HG03342 (cell line): ENCODE measurements around the gene EHD4.

Experiments
- ATAC-seq: cut with Tn5 transposase; IDR thresholded peaks from one replicate; pipeline ENCODE4 v1.9.1; 2021; ENCODE audit warnings: mild to moderate bottlenecking, moderate library complexity; ENCODE audit not compliant: unreplicated experiment

The EHD4 gene

GRCh38 chr15:41981371-41982132, 9.2 kb upstream of the EHD4 start:
- no peak for ATAC-seq

DNA sequence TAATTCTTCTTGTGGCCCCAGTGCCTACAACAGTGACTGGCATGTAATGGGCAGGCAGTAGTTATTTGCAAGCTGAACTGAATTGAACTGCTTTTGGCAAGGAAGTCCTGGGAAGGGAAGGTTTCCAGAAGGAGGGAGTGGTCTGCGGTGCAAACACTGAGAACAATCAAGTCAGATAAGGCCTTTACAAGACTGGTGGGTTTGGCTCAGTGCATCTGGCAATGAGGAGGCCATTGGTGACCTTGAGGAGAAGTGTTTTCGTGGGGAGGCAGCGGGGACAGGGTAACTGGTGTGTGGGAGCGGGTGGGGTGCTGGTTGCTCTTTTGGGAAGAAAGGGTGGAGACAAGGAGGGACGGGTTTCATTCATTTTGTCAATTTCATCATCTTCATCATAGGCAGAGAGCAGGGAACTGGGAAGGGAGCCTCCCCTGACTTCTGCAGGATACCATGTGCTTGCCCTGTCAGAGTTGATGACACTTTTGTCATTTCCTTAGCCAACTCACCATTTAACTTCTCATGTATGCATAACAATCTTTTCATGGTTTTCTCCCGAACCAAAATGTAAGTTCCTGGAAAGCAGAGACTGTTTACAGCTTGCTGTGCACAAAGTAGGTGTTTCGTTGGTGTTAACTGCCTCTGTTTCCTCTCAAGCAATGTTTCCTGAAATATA, 8.4 kb upstream of the EHD4 start:
- ATAC-seq: no peak

- ATAC-seq: no peak
Observed at GRCh38 chr15:41979493-41980266, 7.3 kb upstream of the EHD4 start.

DNA sequence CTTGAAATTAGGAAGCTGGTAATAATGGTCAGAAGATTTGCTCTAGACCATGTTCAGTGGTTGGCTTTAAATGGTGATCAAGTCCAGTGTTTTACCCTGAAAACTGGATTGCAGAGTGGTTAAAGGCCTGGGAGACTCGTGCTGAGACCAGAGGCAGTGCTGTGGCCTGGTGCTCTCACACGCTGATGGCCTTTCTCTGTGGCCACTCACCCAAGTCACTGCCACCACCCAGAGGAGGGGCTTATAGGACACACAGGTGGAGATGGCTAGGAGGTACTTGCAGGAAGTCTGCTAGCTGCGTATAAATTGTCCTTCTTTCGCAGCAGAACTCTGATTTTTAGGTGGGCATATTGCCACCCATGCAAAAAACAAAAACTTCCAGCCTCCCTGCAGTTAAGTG, 6.2 kb upstream of the EHD4 start:
- no peak for ATAC-seq

DNA sequence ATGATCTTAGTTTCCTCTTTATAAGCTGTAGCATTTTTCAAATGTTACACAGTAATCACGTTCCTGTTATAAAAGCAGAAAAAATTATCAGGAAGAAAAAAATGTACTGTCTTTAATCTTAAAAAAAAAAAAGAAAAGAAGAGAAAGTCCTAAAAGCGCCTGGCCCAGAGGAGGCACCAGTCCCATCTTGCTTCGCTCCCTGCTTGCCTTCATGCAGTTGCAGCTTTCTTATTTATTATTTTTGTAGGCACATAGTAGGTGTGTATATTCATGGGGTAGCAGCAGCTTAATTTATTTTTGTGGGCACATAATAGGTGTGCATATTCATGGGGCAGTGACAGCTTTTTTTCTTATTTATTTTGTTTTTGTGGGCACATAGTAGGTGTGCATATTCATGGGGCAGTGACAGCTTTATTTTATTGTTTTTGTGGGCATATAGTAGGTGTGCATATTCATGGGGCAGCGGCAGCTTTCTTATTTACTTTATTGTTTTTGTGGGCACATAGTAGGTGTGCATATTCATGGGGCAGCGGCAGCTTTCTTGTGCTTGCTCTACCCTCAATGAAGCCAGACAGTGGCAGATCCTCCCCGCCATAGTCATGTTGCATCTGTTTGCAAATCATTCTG, 5.5 kb upstream of the EHD4 start:
- no peak for ATAC-seq

GRCh38 chr15:41975669-41976068, 3.3 kb upstream of the EHD4 start:
- ATAC-seq: no peak

DNA sequence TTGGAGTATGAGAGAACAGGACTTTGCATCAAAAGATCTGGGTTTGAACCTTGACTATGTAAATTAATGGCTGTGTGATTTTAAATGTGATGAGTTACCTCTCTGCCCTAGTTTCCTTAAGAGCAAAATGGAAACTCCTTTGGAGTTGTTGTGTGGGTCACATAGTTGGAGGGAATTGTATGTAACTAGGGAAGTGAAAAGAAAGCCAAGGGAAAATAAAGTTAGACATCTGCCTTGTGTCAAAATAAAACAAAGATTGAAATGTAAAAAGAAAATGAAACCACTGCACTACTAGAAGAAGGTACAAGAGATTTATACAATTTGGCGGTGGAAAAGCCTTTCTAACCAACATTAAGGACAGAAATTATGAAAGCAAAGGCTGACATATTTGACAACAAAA, 1.7 kb upstream of the EHD4 start:
- ATAC-seq: no peak

DNA sequence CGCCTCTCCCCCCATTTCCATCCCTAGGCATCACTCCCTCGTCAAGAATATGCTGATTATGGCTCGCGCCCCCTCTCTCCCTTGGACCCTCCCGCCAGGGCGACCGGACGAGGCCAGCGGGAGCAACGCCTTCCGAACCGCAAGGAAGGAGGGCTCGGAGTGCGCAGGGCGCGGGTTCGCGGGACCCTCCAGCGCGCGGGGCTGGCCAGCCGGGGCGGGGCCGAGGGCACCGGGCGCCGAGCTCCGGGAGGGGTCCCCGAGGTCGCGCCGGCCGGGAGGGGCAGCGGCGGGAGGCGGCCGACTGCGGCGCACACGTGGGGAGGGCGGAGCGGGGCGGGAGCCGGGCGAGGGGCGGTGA, 483 bp downstream of the EHD4 start:
- ATAC-seq: peak; percentile 7

GRCh38 chr15:41971089-41971894, 1.1 kb downstream of the EHD4 start:
- ATAC-seq: peak; percentile 46

- no peak for ATAC-seq
Observed at GRCh38 chr15:41970456-41970855, 1.9 kb downstream of the EHD4 start.

GRCh38 chr15:41969851-41970431, 2.4 kb downstream of the EHD4 start:
- ATAC-seq: peak; percentile 19

DNA sequence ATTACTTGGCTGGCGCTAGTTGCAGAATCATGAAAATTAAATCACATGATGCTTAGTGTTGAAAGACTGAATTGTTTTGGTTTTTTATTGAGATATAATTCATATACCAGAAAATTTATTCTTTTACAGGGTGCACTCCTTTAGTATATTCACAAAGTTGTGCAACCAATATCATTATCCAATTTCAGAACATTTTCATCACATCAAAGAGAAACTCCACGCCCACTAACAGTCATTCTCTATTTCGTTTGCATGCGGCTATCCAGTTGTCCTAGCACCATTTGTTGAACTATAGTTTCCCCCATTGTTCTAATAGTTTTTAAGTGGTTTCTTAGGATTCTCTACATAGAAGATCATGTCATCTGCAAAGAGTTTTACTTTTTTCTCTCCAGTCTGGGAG, 3.7 kb downstream of the EHD4 start:
- no peak for ATAC-seq

DNA sequence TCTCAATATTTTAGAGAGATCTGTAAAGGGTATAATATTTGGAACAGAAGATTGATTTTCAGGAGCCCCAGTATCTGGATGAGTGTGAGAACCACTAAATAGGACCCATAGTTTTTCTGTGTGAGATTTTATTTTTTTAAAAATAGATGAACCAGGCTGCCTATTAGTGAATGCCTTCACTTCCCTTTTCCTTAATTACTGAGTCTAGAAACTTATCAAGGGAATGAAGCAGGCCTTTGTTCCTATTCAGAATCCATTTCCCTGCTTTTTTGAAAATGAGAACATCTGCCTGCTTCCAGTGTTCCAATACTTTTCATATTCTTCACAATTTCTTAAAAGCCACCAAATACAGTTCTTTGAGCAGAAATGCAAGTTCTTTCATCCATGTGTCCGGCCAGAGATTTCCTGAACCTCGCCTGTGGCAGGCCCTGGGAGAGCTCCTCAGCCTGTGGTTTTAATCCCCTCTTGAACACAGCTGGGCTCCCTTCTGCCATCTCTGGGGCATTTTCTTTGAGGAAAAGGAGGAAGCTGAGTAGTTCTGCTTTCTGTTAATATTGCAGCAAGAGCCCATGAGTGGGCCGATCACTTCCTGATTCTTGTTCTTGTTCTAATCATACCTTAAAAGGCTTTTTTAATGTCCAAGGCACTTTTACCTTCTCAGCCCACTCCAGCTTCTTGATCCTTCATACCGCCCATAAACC, 4.7 kb downstream of the EHD4 start:
- no peak for ATAC-seq

- no peak for ATAC-seq
Observed at GRCh38 chr15:41966920-41967465, 5.4 kb downstream of the EHD4 start.

DNA sequence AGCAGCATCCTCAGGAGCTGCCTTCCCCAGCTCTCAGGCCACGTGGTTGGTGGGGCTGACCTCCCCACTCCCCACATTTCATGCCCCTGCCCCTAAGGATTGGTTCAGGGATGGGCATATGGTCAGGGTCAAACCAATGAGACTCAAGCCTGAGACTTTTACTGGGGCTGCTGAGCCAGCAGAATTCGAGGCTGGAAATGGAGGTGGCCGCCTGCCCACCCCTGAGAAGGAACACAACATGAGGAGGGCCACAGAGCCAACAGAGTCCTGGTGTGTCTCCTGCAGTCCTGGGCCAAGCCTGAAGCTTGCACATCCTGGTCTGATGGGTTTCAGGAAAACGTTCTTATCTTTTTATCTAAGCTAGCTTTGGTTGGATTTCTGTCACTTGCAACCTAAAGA, 5.9 kb downstream of the EHD4 start:
- ATAC-seq: no peak

- no peak for ATAC-seq
Observed at GRCh38 chr15:41965441-41966413, 6.6 kb downstream of the EHD4 start.

DNA sequence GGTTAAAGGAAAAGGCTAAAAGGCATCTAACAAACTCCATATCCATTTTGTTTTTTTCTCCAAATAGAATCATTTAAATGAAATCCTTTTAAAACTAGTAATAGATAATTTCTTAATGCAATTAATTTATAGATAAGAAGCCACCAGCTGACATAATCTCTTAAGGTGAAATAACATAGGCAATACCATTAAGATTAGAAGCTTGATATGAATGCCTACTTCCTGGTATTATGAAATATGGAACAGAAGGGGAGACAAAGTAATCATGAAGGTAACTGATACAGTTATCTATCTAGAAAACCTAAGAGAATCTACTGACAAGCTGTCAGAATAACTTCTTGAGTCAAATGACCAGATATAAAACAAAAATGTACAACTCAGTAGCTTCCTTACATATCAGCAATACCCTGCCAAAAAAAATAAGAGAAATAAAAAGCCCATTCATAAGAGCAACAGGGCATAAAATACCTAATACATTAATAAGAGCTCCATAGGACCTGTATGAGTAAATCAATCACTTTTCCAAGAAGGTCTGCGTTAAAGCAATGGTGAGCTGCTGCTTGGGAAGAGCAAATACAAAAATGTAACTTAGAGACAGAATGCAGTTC, 10.7 kb downstream of the EHD4 start:
- ATAC-seq: no peak

- no peak for ATAC-seq
Observed at GRCh38 chr15:41961001-41961518, 11.3 kb downstream of the EHD4 start.
